Body of pancreas (tissue), 4 donors: ENCODE data around the gene GPR137B. TPM values are rescaled to one million over a fixed set of nuclear protein-coding genes. Genes with fewer than 3 reads are reported as not detected.

Experiments used
- ATAC-seq: fragments of 150-250 bp; one replicate; pipeline ENCODE4 v1.9.1; 2016
- DNase-seq, 4 donors: peaks; one replicate each; pipeline ENCODE4 v3.0.0-alpha.2; 2019
- H3K27ac ChIP-seq, 4 donors: fragments of 200-600 bp; sonication (generic); 1 replicate in 3 of 4; 2 replicates in 1 of 4; pipeline versions ENCODE4 v1.5.1 to v1.6.1; 2016 to 2019; ENCODE audit warnings: mild to moderate bottlenecking in 1 of 4, mixed read lengths in 1 of 4, moderate library complexity in 1 of 4
- H3K27me3 ChIP-seq, 2 donors: fragments of 200-600 bp; sonication (generic); one replicate each; pipeline ENCODE4 v1.6.0; 2016; ENCODE audit warnings: mild to moderate bottlenecking in 1 of 2
- H3K36me3 ChIP-seq, 2 donors: fragments of 200-600 bp; sonication (generic); replicated peaks in 1 of 2; 2 replicates each; pipeline ENCODE4 v1.5.1; 2016; ENCODE audit warnings: low read depth in 2 of 2; ENCODE audit not compliant: insufficient read depth in 1 of 2
- H3K4me1 ChIP-seq: fragments of 200-600 bp; sonication (generic); one replicate; pipeline ENCODE4 v1.6.0; 2016
- H3K4me3 ChIP-seq, 2 donors: fragments of 200-600 bp; sonication (generic); 1 replicate in 1 of 2; 2 replicates in 1 of 2; pipeline ENCODE4 v1.5.1; 2016 to 2019
- H3K9me3 ChIP-seq, 3 donors: fragments of 200-600 bp; sonication (generic); 1 replicate in 2 of 3; 2 replicates in 1 of 3; pipeline ENCODE4 v1.5.1; 2016
- CTCF ChIP-seq, 7 experiments: fragments of 450-650 bp in 4 of 7; fragments of 200-600 bp in 3 of 7; sonication (generic) in 3 of 7; IDR thresholded peaks; one replicate each; pipeline ENCODE4 v1.5.1; 2016 to 2019; ENCODE audit warnings: antibody characterized with exemption in 7 of 7
- POLR2A ChIP-seq, 3 donors: fragments of 450-650 bp; IDR thresholded peaks; one replicate each; pipeline ENCODE4 v1.6.1; 2016; ENCODE audit warnings: antibody characterized with exemption in 3 of 3, mild to moderate bottlenecking in 2 of 3
- WGBS, 2 donors: methylation state at CpG; one replicate each; pipeline ENCODE4 v1.1.5; 2017; 5-methylcytosine and 5-hydroxymethylcytosine counted together
- intact Hi-C: fragments of 100-400 bp; cut with DNase I; formaldehyde crosslinking; loops from one replicate; pipeline ENCODE4 v1.15.1; 2023
- total RNA-seq, 2 donors: library from RNA; depleted of rRNA; stranded (reverse); fragments of >200 nt; gene quantifications; one replicate each; pipeline ENCODE4 v1.1.0, GENCODE V29; 2016

GPR137B gene
- total RNA-seq, 2 donors from 2014 or later: 3.3 to 3.9 TPM

GRCh38 chr1:236154126-236154525 is 11.8 kb downstream of the GPR137B start:
- no peaks in the 10 kb centered on the region for H3K27me3 ChIP-seq
- no peaks in the 10 kb centered on the region for H3K9me3 ChIP-seq
- H3K4me3 ChIP-seq: no peak overlapping the region
- no peak for TF ChIP-seq CTCF (IDR thresholded peaks at IDR 0.05)
- no peak for TF ChIP-seq POLR2A (IDR thresholded peaks at IDR 0.05)
- DNase-seq (no peak), ATAC-seq (no peak)
- 86 to 87% methylated on average over 3 to 12 of the region's 13 CpGs for WGBS, 2 donors
- no peaks in the 10 kb centered on the region for H3K36me3 ChIP-seq
- intact Hi-C loops: no loop called here
- H3K4me1 ChIP-seq: no peaks in the 10 kb centered on the region
- H3K27ac ChIP-seq: no peak overlapping the region

DNA sequence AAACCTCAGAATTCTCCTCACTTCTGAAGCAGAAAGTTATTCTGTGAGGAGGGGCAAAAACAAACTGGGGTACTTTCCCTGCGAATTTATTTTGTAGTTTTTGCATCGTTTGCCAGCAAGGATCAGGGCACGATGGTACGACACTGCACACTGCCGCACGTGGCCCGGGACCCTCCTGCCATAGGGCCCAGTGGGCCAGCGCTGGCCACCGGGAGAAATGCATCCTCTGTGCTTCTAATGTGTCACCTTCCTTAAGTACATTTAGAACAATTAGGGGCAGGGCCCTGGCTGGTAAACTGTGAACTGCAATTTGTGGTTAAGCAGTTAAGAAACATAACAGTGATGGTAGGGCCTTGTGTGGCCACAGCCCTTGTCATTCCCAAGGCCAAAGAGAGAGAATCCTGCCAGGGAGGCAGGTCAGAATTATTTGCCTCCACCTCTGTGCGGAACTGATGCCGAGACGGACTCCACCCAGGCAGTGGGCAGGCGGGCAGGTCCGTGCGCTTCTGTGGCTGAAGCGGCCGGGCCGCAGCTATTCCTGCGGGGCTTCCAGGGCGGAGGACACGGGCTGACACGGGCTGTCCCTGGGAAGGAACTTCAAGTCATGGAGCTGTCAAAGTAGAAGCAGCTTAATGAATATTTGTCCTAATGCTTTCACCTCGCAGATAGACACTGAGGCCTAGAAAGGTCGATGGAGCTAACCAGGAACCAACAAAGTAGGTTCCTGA is 12.5 kb downstream of the GPR137B start:
- intact Hi-C loops: no loop called here
- Histone ChIP-seq H3K36me3 (no peaks in the 10 kb centered on the region), H3K4me1 (no peaks in the 10 kb centered on the region), H3K27me3 (no peaks in the 10 kb centered on the region), H3K4me3 (no peak overlapping the region), H3K27ac (no peak overlapping the region), H3K9me3 (no peaks in the 10 kb centered on the region)
- 81 to 90% methylated on average over 13 to 23 of the region's 24 CpGs for WGBS, 2 donors
- no peak for DNase-seq
- no peak for ATAC-seq
- TF ChIP-seq CTCF (IDR thresholded peaks at IDR 0.05) (no peak), POLR2A (IDR thresholded peaks at IDR 0.05) (no peak)

DNA sequence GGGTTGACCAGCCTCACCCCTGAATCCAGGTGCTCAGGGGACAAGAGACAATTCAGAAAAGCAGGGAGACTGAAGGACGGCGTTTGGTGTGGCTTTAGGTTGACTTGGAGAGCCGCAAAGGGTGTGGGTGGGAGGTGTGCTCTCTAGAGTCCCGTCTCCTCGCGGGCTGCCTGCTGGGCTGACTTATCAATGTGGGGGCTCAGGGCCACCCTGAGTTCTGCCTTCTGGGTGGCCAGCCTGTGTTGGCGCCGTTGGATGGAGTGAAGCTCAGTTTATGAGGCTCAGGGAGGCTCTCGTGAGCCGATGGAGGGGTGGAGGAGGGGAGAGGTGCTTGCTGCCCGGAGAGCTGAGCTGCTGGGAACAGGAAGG is 13.0 kb downstream of the GPR137B start:
- Histone ChIP-seq H3K4me1 (no peaks in the 10 kb centered on the region), H3K9me3 (no peaks in the 10 kb centered on the region), H3K27me3 (no peaks in the 10 kb centered on the region), H3K4me3 (no peak overlapping the region), H3K27ac (no peak overlapping the region), H3K36me3 (no peaks in the 10 kb centered on the region)
- DNase-seq: no peak
- WGBS, 2 donors: 77 to 87% methylated on average over 11 of the region's 11 CpGs
- TF ChIP-seq CTCF (IDR thresholded peaks at IDR 0.05) (no peak), POLR2A (IDR thresholded peaks at IDR 0.05) (no peak)
- intact Hi-C loops: no loop called here
- no peak for ATAC-seq

DNA sequence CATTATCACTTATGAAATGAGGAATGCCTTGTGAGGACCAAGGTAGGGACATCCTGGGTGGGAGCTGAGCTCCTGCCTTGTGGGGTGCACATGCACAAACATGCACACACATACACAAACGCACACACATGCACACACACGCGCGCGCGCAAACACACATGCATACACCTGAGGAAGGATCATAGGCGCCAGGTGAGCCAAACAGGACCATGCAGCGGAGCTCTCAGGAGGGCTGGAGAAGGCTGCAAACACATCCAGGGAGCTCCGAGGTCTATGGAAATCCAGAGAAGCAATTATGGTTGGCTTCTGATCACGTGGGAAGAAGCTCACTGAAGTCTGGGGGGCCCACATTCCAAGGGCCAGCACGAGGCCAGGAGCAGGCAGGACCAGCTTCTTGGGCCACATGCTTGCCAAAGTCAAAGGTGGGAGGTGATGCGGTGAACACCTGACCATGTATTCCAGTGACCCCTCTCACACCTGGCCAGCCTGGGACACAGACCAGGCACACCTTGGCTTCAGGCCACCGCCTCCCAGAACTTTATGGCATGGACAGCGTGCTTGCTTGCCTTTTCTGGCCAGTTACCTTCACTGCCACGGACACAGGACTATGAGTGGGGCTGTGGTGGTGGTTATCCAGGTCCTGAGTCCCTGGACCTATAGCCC is 13.6 kb downstream of the GPR137B start:
- no peaks in the 10 kb centered on the region for H3K4me1 ChIP-seq
- TF ChIP-seq POLR2A (IDR thresholded peaks at IDR 0.05): no peak
- no peak for TF ChIP-seq CTCF (IDR thresholded peaks at IDR 0.05)
- no peak for DNase-seq
- no peak overlapping the region for H3K27ac ChIP-seq
- no peak for ATAC-seq
- H3K9me3 ChIP-seq: no peaks in the 10 kb centered on the region
- intact Hi-C loops: no loop called here
- H3K36me3 ChIP-seq: no peaks in the 10 kb centered on the region
- no peak overlapping the region for H3K4me3 ChIP-seq
- no peaks in the 10 kb centered on the region for H3K27me3 ChIP-seq
- 86 to 89% methylated on average over 10 to 15 of the region's 15 CpGs for WGBS, 2 donors
